HG03565 (cell line): ENCODE measurements around the gene HDHD5.

Experiments used
- ATAC-seq: cut with Tn5 transposase; IDR thresholded peaks from one replicate; pipeline ENCODE4 v1.9.1; 2021; ENCODE audit warnings: mild to moderate bottlenecking, moderate library complexity; ENCODE audit not compliant: unreplicated experiment

HDHD5 gene

DNA sequence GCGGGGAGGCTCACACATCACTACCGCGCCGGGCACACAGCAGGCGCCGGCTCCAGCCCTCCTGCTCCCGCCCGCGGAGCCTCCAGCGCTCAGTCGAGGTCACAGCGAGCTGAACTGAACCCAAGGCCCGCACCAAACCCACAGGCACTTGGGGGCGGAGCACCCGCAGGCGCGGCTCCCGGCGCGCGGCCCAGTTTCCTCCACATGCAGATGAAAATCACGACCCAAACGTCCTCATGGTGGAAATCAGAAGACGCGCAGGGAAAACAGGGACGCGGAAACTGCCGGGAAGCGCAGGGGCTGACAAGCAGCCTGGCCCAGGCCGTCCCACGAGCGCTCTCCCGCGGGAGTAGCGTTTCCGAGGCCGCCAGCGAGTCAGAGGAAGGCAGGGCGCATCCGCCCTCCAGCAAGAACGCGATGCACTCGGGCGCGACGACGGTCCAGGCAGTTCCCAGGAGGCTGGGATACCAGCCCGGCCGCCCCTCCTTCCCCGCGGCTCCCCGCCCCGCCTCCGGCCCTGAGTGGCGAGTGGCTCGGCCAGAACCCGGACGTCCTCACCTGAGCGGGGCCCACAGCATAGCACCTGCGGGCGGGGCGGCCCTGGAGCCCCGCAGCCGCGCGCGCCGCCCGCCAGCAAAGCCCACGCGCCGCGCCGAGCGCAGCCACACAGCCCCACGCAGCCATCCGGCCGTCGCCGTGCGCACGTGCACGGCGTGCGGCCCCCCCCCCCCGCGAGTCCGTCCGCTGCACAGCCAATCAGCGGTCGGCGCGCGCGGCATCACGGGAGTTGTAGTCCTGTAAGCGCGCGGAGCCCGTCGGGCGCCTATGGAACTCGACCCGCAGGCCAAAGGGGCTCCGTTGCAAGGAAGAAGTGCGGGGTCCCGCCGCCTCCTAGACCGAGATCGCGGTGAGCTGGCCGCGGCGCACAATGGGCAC, at the start of gene HDHD5:
Gene HDHD5, minus strand, starts transcription at position 710 of the 936 bp plus-strand sequence. Its CDS starts 26 bp downstream, at position 684.
- ATAC-seq: peak; percentile 59

DNA sequence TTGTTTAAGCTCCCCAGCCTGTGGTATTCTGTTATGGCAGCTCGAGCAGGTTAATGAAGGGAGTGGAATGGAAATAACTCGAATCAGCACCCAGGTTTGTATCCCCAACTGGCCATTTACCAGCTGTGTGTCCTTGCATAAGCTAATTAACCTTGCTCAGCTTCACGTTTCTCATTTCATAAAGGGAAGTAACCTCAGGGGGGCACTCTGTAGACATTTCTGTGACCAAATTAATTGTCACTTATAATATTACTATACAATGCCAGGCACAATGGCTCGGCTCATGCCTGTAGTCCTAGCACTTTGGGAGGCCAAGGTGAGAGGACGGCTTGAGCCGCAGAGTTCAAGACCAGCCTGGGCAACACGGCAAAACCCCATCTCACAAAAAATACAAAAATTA, 46.4 kb upstream of the HDHD5 start:
- ATAC-seq: no peak

DNA sequence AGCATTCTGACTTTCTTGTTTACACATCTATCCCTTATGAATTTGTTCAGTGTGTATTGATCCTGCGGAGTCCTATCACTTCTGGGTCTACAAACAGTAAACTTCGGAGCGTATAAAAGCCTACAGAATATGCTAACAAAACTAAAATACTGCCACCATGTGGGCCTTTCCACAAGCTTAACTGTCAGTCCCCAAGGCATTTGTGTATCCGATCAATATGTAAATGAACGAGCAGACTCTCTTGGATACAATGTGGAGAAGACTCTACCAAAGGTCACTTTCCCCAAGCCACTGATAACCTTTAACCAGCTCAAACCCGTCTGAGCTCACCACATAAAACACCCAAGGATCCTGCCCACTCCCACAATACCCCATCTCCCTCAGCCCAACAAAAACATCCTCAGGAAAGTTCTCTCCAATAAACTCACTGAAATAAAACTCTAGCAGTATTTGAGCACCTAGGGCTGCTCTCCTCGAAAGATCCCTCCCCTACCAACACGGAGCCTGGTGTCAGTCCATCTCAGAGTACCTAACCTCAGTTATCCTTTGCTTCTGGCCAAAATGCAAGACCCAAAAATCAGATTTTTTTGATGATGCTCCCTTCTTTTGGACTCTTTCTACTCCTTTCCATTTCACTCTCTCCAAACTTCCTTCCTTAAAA, 42.3 kb upstream of the HDHD5 start:
- ATAC-seq: no peak

- no peak for ATAC-seq
These were observed 40.1 kb upstream of the HDHD5 start for GRCh38 chr22:17199003-17199731.

- no peak for ATAC-seq
These were observed 39.3 kb upstream of the HDHD5 start for GRCh38 chr22:17198170-17199002.

DNA sequence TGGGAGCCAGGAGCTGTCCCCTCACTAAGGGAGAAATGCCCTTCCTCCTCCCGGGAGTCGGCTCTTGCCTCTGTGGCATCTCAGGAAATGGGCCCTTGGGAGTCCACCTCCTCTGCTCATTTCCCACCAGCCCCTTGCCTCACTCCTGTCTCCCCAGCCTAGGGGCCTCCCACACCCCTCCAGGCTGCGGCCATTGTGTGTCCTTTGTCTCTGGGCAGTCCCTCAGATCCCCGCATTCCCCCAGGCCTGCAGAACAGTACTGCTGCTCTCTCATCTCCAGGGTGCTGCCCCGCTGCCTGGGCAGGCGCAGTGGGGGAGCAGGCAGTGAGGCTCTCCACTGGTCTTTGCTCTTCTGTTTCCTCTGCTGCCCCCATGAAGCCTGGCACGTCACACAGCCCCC, 35.1 kb upstream of the HDHD5 start:
- ATAC-seq: no peak

DNA sequence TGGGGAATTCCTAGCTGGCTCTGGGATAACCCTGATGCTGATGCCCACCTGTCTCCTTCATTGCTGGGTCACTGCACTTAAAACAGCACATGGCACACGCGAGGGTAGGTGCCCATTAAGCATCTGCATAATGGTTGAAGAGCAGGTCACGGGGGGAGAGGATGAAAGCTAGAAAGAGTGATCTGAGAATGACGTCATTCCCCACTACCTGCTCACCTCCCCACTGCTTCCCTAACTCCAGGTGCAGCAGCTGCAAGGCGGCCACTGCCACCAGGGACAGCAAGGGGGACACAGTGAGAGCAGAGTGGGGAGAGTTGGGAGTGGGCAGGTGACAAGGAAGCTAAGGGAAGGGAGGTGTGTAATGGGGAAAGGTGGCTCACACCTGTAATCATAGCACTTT, 33.1 kb upstream of the HDHD5 start:
- ATAC-seq: no peak

DNA sequence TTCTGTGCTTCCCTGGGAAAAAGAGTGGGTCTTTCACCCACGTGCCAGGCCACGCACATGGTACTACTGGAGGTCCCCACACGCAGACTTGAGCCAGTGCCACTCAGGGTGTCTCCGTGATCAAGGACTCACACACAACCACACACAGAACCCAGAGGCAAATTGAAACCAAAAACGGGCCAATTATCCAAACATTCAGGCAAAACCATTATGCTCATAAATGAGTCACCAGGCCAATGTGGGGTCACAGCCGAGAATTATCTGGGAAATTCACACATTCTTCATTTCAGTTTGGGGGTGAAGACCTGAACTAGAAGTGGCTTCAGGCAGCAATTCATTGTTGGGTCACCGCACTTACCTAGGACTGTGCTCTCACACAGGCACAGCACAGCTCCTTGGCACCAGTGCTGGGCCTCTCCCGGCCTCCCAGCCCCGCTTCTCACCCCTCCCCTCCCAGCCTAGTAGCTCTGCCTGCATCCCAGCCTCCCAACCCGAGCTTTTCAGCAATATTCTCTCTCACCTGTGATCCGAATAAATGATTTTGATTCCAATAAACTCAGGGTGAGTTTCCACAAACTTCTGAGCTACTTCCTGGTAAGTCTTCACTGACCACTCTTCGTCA, 32.2 kb upstream of the HDHD5 start:
- ATAC-seq: no peak

GRCh38 chr22:17190702-17191101, 31.6 kb upstream of the HDHD5 start:
- no peak for ATAC-seq

GRCh38 chr22:17176715-17177114, 17.6 kb upstream of the HDHD5 start:
- ATAC-seq: no peak

DNA sequence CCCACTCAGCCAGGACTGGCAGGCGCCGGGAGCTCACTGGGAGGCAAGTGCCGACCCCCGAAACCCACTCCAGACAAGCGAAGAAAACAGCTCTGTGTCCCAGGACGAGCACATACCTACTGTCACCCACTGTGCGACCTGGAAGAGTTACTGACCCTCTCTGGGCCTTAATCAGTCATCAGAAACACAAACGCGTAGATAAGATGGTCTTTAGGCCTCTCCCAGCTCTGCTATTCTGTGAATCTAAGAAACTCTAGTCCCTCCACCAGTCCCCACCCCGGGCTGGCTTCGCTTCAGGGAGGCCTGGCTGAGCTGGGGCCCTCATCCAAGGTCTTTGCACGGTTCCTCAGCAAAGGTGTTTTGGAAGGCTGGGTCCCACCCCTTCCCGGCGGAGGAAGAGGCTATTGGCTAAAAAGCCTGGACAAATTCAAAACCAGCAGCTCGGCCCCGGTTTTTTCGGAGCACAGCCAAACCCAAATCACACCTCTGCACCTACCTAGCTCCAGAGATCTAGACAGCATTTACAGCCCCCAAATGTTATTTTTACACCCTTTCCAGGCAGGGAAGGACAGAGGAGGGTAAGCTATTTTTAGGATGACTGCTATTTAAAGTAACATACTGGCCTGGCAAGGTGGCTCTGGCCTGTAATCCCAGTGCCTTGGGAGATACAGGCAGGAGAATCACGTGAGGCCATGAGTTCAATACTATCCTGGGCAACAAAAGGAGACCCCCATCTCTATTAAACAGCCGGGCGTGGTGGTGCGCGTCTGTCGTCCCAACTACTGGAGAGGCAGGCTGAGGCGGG, 13.2 kb upstream of the HDHD5 start:
- no peak for ATAC-seq

GRCh38 chr22:17171153-17172028, 12.3 kb upstream of the HDHD5 start:
- ATAC-seq: peak; percentile 82

DNA sequence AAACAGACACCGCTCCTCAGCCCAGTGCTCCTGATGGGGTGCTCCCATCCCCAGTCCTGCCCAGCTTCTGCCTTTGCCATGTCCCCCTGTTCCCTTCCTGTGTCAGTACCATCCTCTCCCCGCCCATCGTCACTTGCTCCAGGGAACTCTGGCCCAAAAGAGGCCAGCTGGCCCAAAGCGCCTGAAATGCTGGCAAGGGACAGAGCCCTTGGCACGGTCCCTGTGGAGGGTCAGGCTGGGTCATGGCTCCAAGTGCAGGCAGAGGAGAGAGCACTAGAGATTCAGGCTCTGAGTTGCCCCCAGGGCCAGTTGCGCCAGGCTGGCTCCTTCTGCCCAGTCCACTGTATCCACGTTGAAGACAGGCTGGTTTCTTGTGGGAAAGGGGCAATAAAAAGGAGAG, 8.4 kb upstream of the HDHD5 start:
- no peak for ATAC-seq

- ATAC-seq: no peak
These were observed 5.4 kb upstream of the HDHD5 start for GRCh38 chr22:17164392-17165024.

- ATAC-seq: no peak
These were observed 3.7 kb upstream of the HDHD5 start for GRCh38 chr22:17162731-17163130.

GRCh38 chr22:17161991-17162390, 2.9 kb upstream of the HDHD5 start:
- ATAC-seq: no peak

GRCh38 chr22:17159504-17159951, 451 bp upstream of the HDHD5 start:
- ATAC-seq: peak; percentile 26

GRCh38 chr22:17158176-17158567, 905 bp downstream of the HDHD5 start:
- ATAC-seq: no peak
